ENCODE data around the gene PARD3B.

DNA sequence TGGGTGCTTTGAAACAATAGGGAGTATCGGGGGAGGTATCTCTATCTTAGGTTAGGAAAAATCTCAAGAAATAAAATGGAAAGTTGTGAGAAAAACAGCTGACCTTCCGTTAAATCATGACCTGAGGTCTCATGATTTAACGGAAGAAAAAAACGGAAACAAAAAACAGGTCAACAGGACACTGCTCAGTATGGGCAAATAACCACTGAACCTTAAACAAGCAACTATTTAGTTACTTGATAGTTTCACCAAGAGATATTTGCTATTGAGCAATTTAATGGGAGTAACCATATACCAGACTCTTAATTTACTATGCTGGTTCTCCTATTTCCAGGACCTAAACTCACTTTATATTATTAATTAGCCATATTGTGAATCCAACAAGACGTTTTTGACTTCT is 150.8 kb downstream of the PARD3B start:
- TF ChIP-seq, protein P1, sequence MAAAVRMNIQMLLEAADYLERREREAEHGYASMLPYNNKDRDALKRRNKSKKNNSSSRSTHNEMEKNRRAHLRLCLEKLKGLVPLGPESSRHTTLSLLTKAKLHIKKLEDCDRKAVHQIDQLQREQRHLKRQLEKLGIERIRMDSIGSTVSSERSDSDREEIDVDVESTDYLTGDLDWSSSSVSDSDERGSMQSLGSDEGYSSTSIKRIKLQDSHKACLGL (CRISPR knock-in tag; IDR thresholded peaks at IDR 0.05) = no peak
- TF ChIP-seq RAD21 (CRISPR knock-in tag; IDR thresholded peaks at IDR 0.05) = no peak
- no peak for TF ChIP-seq MAF1 (CRISPR knock-in tag; IDR thresholded peaks at IDR 0.05; ENCODE audit: borderline replicate concordance)
- no peak for TF ChIP-seq CCAR2 (optimal IDR thresholded peaks at IDR 0.05; ENCODE audit: low read depth, low read length)
- no peak for TF ChIP-seq ZNF17 (CRISPR knock-in tag; IDR thresholded peaks at IDR 0.05)

All from HepG2 (cell line).